D721Med (cell line): ENCODE data around the gene MARCHF7.
"Not testable (repeated sequence)": the region's sequence is repeated elsewhere in the genome, so short reads cannot be mapped to it uniquely, and the experiment has no call there.

Experiments
- DNase-seq: peaks from one replicate; pipeline ENCODE4 v3.0.0; 2011; ENCODE audit warnings: low spot score; ENCODE audit not compliant: insufficient read length
- FAIRE-seq: peaks from 2 replicates; lab custom pipeline; 2011; peaks lifted over from hg19 to GRCh38; lab: Jason Lieb, UNC
- TF ChIP-seq, protein P1 (sequence below): IDR thresholded peaks from 2 replicates; pipeline ENCODE4 v1.5.1; 2012; ENCODE audit warnings: mild to moderate bottlenecking, control low read depth; ENCODE audit not compliant: insufficient read depth; ENCODE audit errors: missing control alignments

The MARCHF7 gene

DNA sequence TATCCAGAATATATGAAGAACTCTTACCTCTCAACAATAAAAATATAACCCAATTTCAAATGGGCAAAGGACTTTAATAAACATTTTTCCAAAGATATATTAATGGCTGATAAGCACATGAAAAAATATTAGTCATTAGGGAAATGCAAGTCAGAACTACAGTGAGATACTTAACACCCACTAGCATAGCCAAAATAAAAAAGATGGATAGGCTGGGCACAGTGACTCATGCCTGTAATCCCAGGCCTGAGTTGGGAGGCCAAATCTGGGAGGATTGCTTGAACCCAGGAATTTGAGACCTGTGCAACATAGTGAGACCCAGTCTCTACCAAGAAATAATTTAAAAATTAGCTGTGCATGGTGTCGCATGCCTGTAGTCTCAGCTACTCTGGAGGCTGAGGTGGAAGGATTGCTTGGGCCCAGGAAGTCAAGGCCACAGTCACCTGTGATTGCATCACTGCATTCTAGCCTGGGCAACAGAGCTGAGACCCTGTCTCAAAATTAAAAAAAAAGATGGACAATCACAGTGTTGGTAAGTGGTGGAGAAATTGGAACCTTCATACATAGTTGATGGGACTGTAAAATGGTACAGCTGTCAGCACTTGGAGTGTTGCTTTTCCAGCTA, 25.1 kb downstream of the MARCHF7 start:
- no peak for FAIRE-seq
- TF ChIP-seq, protein P1, sequence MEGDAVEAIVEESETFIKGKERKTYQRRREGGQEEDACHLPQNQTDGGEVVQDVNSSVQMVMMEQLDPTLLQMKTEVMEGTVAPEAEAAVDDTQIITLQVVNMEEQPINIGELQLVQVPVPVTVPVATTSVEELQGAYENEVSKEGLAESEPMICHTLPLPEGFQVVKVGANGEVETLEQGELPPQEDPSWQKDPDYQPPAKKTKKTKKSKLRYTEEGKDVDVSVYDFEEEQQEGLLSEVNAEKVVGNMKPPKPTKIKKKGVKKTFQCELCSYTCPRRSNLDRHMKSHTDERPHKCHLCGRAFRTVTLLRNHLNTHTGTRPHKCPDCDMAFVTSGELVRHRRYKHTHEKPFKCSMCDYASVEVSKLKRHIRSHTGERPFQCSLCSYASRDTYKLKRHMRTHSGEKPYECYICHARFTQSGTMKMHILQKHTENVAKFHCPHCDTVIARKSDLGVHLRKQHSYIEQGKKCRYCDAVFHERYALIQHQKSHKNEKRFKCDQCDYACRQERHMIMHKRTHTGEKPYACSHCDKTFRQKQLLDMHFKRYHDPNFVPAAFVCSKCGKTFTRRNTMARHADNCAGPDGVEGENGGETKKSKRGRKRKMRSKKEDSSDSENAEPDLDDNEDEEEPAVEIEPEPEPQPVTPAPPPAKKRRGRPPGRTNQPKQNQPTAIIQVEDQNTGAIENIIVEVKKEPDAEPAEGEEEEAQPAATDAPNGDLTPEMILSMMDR = no peak
- DNase-seq = no peak

- TF ChIP-seq, protein P1 = no peak
- DNase-seq (no peak), FAIRE-seq (no peak)
Observed at GRCh38 chr2:159737917-159738296, 25.6 kb downstream of the MARCHF7 start.

DNA sequence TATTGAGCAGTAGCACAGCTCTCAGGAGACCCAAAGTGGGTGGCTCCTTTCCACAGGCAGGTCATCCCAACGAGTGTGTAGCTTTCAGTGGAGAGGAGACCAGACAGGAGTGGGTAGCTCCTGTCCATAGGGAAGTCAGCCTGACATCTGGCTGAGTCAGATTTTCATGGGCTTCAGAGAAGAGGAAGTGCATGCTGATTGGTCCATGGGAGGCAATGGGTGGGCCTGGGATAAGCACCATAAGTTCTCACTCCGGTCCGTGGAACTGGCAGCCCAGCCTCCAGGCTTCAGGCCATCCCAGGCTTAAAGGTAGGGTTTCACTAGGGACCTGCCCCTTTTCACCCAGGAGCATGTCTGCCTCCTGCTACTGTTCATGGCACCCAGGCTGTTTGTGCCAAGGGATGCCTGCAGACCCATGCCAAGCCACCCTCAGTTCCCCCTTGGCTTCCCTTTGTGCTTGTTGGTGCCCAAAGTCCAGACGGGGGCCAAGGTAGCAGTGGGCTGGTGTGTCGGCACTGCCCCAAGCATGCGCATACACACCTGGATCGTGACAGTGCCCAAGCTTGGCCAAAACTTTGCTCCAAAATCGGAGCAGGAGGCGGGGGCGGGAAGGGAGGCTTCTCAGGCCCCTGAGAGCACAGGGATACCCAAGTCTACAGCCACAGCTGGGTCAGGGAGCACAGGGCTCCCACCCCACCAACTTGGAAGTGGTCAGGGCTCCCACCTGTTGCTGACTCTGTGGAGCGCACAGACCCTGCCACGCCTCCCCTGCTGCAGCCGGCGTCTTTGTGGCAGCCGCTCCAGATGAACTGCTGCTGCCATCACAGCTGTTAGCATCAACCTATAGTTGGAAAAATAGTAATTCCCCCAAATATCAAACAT, 26.4 kb downstream of the MARCHF7 start:
- TF ChIP-seq, protein P1 = no peak
- DNase-seq = no peak
- FAIRE-seq = no peak

DNA sequence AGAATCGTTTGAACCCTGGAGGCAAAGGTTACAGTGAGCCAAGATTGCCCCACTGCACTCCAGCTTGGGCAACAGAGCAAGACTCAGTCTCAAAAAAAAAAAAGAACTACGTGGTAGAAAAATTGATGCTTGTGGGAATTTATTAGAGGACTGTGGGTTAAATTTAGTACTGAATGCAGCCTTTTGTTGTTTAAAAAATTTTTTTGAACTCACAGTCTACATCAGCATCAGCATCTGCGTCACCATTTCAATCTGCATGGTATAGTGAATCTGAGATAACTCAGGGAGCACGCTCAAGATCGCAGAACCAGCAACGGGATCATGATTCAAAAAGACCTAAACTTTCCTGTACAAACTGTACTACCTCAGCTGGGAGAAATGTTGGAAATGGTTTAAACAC, 30.5 kb downstream of the MARCHF7 start:
- no peak for DNase-seq
- TF ChIP-seq, protein P1 = no peak
- FAIRE-seq = no peak

DNA sequence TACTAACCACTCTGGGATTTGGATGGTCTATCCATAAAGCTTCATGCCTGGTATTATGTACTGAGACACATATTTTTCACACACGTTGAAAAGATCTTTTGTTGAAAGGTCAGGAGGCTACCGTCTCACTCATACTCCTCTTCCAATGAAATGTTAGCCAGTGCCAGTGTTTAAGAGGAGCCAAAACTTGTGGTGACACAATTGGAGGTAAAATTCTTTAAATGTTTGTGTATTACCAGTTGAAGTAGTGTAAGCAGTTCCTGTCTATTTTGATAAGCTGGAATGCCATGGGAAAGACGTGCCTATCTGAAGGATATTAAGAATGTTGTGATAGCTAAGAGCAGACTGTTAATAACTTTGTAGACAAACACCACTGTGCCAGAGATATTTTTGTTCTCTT, 32.1 kb downstream of the MARCHF7 start:
- TF ChIP-seq, protein P1 = no peak
- DNase-seq (no peak), FAIRE-seq (no peak)

- DNase-seq, FAIRE-seq: not testable (repeated sequence)
Observed at GRCh38 chr2:159745237-159745636, 32.9 kb downstream of the MARCHF7 start.

GRCh38 chr2:159748089-159748488, 35.8 kb downstream of the MARCHF7 start:
- TF ChIP-seq, protein P1 = no peak
- DNase-seq (no peak), FAIRE-seq (no peak)
